Stimulated activated CD8-positive, alpha-beta memory T cell treated with anti-CD3 and anti-CD28 coated beads, Interleukin-4, amount 100 ng/mL, for 1 hour (primary cell): ENCODE data around the gene RAB34.

Source experiments
- DNase-seq, 2 donors: peaks; one replicate each; pipeline ENCODE4 v3.0.0-alpha.2; 2020; ENCODE audit warnings: low read depth in 2 of 2, low spot score in 1 of 2

The RAB34 gene

DNA sequence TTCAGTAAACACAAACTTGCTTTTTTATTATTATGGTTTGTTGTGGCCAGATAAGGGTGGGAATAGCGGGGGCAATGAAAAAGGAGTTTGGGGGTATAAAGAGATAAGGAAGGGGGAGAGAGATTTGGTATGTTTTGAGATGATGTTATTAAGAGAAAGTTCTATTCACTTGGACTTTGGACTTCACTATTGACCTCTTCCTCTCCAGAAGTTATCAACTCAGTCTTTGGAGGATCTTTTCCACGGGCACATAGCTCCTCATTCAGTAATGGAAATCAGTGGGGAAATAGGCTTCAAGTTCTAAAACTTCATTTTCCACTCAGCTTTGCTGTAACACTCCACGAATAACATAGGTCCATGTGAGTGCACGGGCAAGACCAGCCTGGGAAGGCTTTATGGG lies 29.2 kb downstream of the RAB34 start:
- no peak for DNase-seq

DNA sequence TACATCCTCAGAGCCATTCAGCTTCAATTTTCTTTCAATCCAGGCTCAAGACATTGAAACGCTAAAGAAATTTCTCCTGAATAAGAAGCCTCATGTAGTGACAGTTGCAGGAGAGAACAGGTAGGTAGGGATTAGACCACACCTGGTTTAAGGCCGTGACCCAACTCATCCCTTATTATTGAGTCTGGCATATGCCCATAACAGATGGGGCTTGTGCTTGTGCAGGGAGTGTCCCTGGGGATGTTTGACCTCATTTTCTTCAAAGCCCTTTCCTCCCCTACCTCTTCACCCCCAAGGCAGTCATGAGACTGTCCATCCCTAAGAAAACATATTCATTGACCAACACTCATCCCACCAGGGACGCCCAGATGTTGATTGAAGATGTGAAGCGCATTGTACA lies 31.4 kb downstream of the RAB34 start:
- no peak for DNase-seq

DNA sequence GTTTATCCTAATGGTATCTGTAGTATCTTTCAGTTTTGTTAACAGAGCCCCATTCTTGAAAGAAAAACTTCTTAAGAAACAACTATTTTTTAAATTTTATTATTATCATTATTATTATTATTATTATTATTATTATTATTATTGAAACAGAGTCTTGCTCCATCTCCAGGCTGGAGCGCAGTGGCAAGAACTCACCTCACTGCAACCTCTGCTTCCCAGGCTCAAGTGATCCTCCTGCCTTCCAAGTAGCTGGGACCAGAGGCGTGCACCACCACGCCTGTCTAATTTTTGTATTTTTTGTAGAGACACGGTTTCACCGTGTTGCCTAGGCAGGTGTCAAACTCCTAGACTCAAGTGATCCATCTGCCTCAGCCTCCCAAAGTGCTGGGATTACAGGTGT lies 32.3 kb downstream of the RAB34 start:
- no peak for DNase-seq

DNA sequence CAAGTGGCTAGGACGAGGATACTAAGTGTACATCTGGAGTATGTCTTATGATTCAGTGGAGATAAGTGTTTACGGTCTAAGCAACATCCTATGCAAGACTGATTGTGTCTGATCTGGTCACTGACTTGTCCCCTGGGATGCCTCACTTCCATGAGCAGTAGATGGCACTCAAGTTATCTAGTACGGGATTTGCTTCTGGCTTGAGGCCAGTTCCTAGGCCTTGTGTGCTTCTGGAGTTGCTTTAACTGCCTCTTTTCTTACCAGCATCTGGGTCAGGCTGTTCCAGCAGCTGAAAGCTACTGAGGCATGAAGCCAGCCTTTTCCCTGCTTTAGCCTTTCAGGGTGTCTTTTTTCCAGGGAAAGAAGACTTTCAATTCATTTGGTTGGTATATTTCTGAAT lies 32.7 kb downstream of the RAB34 start:
- no peak for DNase-seq

DNA sequence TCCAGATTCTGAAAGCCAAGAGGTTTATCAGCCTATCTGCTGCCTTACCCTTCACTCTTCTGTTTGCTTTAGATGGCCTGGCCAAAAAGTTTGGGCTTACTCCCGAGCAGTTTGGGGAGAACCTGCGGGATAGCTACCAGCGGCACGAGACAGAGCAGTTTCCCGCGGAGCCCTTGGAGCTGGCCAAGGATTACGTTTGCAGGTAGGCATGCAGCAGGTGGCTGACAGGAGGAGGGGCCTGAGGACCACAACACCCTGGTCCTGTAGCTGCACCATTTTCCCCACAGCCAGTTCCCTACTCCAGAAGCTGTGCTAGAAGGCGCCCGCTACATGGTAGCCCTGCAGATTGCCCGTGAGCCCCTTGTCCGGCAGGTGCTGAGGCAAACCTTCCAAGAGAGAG lies 35.0 kb downstream of the RAB34 start:
- no peak for DNase-seq

DNA sequence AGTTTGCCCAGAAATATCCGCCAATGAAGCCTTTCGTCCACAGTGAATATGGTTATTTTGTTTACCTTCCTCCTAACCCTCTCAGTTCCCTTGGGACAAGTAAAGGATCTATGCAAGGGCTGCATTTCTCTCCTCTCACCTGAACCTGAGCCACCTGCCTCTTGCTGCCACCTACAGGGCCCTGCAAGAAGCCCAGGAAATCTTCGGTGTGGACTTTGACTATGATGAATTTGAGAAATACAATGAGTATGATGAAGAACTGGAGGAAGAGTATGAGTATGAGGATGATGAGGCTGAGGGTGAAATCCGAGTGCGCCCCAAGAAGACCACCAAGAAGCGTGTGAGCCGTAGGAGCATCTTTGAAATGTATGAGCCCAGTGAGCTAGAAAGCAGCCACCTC lies 41.7 kb downstream of the RAB34 start:
- no peak for DNase-seq

DNA sequence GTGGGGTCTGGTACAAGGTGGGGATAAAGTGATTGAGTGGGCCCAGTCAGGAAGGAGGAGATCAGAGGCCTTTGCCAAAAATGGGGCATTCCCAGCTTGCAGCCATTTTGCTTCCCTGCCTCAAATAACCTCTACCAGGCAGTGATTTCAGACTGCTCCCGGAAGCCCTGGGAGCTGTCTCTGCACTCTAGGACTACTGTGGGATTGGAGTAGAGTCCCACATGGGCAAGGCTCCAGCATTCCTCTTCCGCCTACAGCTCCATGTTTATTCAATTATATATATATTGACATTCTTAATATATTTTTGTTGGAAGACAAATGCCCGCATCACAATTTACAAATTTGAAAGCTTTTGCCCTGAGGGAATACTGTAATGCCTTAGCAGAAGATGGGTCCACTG lies 42.2 kb downstream of the RAB34 start:
- no peak for DNase-seq

DNA sequence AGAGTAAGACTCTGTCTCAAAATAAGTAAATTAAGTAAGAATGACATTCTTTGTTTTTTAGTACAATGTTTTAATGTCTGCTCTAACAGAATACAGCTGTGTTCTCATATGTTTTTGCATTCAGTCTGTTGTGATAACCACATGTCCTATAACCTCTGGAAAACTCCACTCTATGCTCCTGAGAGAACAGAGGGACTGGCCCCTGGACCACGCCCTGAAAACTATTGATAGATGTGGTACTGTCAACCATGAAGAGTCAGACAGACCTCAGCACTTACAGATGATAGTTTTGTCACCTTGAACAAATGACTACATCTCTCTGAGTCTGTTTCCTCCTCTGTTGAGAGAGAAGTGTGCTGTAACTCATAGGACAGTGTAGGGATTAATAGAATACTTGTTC lies 47.8 kb downstream of the RAB34 start:
- DNase-seq = no peak

DNA sequence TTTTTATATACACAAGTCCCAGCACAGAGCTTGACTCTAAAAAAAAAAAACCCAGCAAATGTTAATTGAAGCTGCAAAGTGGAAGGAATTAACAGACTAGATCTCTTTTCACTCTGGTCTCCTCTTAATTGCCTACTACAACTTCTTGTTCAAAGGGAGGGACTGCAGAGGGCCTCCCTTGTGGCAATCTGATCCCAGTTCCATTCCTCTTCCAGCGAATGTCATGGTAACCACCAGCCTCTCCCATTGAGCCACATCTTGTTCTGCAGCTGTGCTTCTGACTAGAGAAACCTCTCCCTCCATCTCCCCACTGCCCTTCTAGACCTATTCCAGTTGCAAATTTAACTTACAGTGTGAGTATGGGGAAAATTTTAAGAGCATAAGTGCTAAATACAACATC lies 49.8 kb downstream of the RAB34 start:
- DNase-seq = no peak

DNA sequence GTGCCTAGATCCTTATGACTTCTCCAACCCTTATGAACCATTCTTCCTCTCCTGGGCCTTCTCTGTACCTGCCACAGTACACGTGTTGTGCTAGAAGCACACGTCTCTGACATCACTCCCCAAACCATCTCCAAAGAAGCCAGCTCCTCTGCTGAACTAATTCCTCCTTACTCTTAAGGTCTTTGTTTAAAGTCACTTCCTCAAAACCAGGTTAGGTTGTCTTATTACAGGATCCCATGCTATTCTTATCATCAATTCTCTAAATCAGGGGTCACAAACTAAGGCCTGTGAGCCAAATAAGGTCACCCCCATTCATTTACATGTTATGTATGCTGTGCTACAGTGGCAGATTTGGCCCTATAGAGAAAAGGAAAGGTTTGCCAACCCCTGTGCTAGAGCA lies 51.7 kb downstream of the RAB34 start:
- no peak for DNase-seq
